HepG2 (cell line): Measurements from ENCODE around the gene STYX. TPM values are rescaled to one million over a fixed set of nuclear protein-coding genes. Genes with fewer than 3 reads are reported as not detected.

ENCODE experiments used
- ATF6 ChIP-seq: sonication (generic); formaldehyde crosslinking; conservative IDR thresholded peaks from 2 replicates; pipeline ENCODE4 v1.4.0; 2020; ENCODE audit warnings: missing genetic modification reagents
- ATF7 ChIP-seq, 2 experiments: fragments of 450-650 bp in 1 of 2; sonication (generic) in 1 of 2; formaldehyde crosslinking in 1 of 2; IDR thresholded peaks; 2 replicates each; pipeline versions ENCODE4 v1.4.0 to v1.6.1; 2016 to 2020; ENCODE audit warnings: antibody characterized with exemption in 1 of 2, mild to moderate bottlenecking in 1 of 2, missing genetic modification reagents in 1 of 2
- CENPT ChIP-seq: sonication (generic); formaldehyde crosslinking; IDR thresholded peaks from 2 replicates; pipeline ENCODE4 v1.8.0; 2022; ENCODE audit warnings: low read depth, mild to moderate bottlenecking, moderate library complexity, missing genetic modification reagents
- FOXC1 ChIP-seq: sonication (generic); formaldehyde crosslinking; IDR thresholded peaks from 2 replicates; pipeline ENCODE4 v1.8.0; 2022; ENCODE audit warnings: mild to moderate bottlenecking, missing genetic modification reagents, borderline replicate concordance
- GATAD1 ChIP-seq: IDR thresholded peaks from 2 replicates; pipeline ENCODE4 v1.6.1; 2016; ENCODE audit warnings: missing genetic modification reagents, missing compliant biosample characterization
- HOXA3 ChIP-seq: sonication (generic); formaldehyde crosslinking; IDR thresholded peaks from 2 replicates; pipeline ENCODE4 v1.5.0; 2020; ENCODE audit warnings: missing genetic modification reagents
- KLF6 ChIP-seq: IDR thresholded peaks from 2 replicates; pipeline ENCODE4 v1.8.0; 2016; ENCODE audit warnings: missing biosample characterization, missing genetic modification reagents
- MLXIP ChIP-seq: sonication (generic); formaldehyde crosslinking; IDR thresholded peaks from 2 replicates; pipeline ENCODE4 v1.9.0; 2021; ENCODE audit warnings: missing genetic modification reagents, borderline replicate concordance
- NFRKB ChIP-seq: fragments of 450-650 bp; IDR thresholded peaks from 2 replicates; pipeline ENCODE4 v1.6.1; 2017
- NONO ChIP-seq, 2 experiments: fragments of 450-650 bp in 1 of 2; sonication (generic) in 1 of 2; formaldehyde crosslinking in 1 of 2; IDR thresholded peaks in 1 of 2; conservative IDR thresholded peaks in 1 of 2; 2 replicates each; pipeline versions ENCODE4 v1.6.1 to v1.8.0; 2017 to 2022; ENCODE audit warnings: mild to moderate bottlenecking in 1 of 2, missing genetic modification reagents in 1 of 2, moderate library complexity in 1 of 2
- TERF1 ChIP-seq: sonication (generic); formaldehyde crosslinking; IDR thresholded peaks from 2 replicates; pipeline ENCODE4 v1.8.0; 2022; ENCODE audit warnings: mild to moderate bottlenecking, missing genetic modification reagents, moderate library complexity
- TGIF2 ChIP-seq: IDR thresholded peaks from 2 replicates; pipeline ENCODE4 v1.6.1; 2016; ENCODE audit warnings: control low read depth, missing compliant biosample characterization
- ZNF609 ChIP-seq: sonication (generic); formaldehyde crosslinking; IDR thresholded peaks from 2 replicates; pipeline ENCODE4 v1.4.0; 2020; ENCODE audit warnings: mild to moderate bottlenecking, missing genetic modification reagents, borderline replicate concordance
- ZNF691 ChIP-seq: sonication (generic); formaldehyde crosslinking; IDR thresholded peaks from 2 replicates; pipeline ENCODE4 v1.4.0; 2020; ENCODE audit warnings: missing genetic modification reagents, low read depth, mild to moderate bottlenecking, borderline replicate concordance
- polyA plus RNA-seq, 8 experiments: library from polyadenylated mRNA; depleted of rRNA in 3 of 8; stranded (reverse) in 7 of 8; unstranded in 1 of 8; fragments of >200 nt; fragmentation: Illumina TruSeq in 4 of 8; extraction: Trizol in 4 of 8; gene quantifications; 2 replicates each; pipeline versions ENCODE4 v1.2.1 to v1.2.3, GENCODE V29; 2011 to 2016; ENCODE audit warnings: low read depth in 4 of 8, missing spikeins in 1 of 8, mixed read lengths in 1 of 8; ENCODE audit not compliant: insufficient read depth in 1 of 8
- total RNA-seq, 5 experiments: library from RNA; depleted of rRNA; stranded (reverse); fragments of >200 nt; fragmentation: Illumina TruSeq; extraction: Trizol; gene quantifications; 2 replicates each; pipeline ENCODE4 v1.2.3, GENCODE V29; 2016; ENCODE audit warnings: low read depth in 1 of 5

Gene STYX
- total and polyA plus RNA-seq, 2 of the 13 experiments (the other 11 are each of a cell fraction or from before 2014, with no cell fraction given): 6.6 to 10.9 TPM

- TF ChIP-seq MLXIP (CRISPR knock-in tag) (no peak), FOXC1 (peak; percentile 84), NONO (IDR thresholded peaks at IDR 0.05) (no peak), NONO (CRISPR knock-in tag; conservative IDR thresholded peaks at IDR 0.05) (peak; percentile 90), ZNF609 (CRISPR knock-in tag) (peak; percentile 73; the same call in 1 of the 2 replicates), ATF6 (peak; percentile 82; the same call in 1 of the 2 replicates), TERF1 (CRISPR knock-in tag) (no peak; the same call in 1 of the 2 replicates), KLF6 (CRISPR knock-in tag) (peak; percentile 71; the same call in 1 of the 2 replicates), ZNF691 (CRISPR knock-in tag) (peak; percentile 77; the same call in 1 of the 2 replicates), HOXA3 (peak; percentile 63), ATF7 (IDR thresholded peaks at IDR 0.05) (no peak), ATF7 (CRISPR knock-in tag; IDR thresholded peaks at IDR 0.05) (peak; percentile 48), GATAD1 (CRISPR knock-in tag) (peak; percentile 41; the same call in 1 of the 2 replicates), TGIF2 (CRISPR knock-in tag) (no peak; the same call in 1 of the 2 replicates), CENPT (CRISPR knock-in tag) (0 out of 2 replicates have a peak, but pooled peaks have one; percentile 53), NFRKB (no peak)
Observed at GRCh38 chr14:52791223-52792096, 61.5 kb downstream of the STYX start, which contains the start of gene GNPNAT1 (continued).
